HepG2 (cell line): ENCODE data around the gene ANKRD17. TPM values are rescaled to one million over a fixed set of nuclear protein-coding genes. Genes with fewer than 3 reads are reported as not detected.

ENCODE experiments used
- CBFB ChIP-seq: sonication (generic); formaldehyde crosslinking; IDR thresholded peaks from 2 replicates; pipeline ENCODE4 v1.4.0; 2020; ENCODE audit warnings: missing genetic modification reagents
- DR1 ChIP-seq: sonication (generic); formaldehyde crosslinking; IDR thresholded peaks from 2 replicates; pipeline ENCODE4 v1.8.0; 2021; ENCODE audit warnings: mild to moderate bottlenecking, missing genetic modification reagents, inconsistent platforms
- ELF3 ChIP-seq: IDR thresholded peaks from 2 replicates; pipeline ENCODE4 v1.6.1; 2016; ENCODE audit warnings: missing genetic modification reagents, missing compliant biosample characterization
- ETV5 ChIP-seq: IDR thresholded peaks from 2 replicates; pipeline ENCODE4 v1.6.1; 2018; ENCODE audit warnings: missing biosample characterization, missing genetic modification reagents, inconsistent platforms, borderline replicate concordance
- FOXJ3 ChIP-seq: sonication (generic); formaldehyde crosslinking; IDR thresholded peaks from 2 replicates; pipeline ENCODE4 v1.4.0; 2020; ENCODE audit warnings: missing genetic modification reagents, mild to moderate bottlenecking, borderline replicate concordance
- FOXK2 ChIP-seq: fragments of 450-650 bp; IDR thresholded peaks from 2 replicates; pipeline ENCODE4 v1.6.1; 2016
- GABPB1 ChIP-seq: IDR thresholded peaks from 2 replicates; pipeline ENCODE4 v1.6.1; 2016; ENCODE audit warnings: mild to moderate bottlenecking, missing genetic modification reagents, moderate library complexity, missing compliant biosample characterization
- KAT8 ChIP-seq: IDR thresholded peaks from 2 replicates; pipeline ENCODE4 v1.6.1; 2016; ENCODE audit warnings: missing genetic modification reagents, missing compliant biosample characterization
- MBD4 ChIP-seq: IDR thresholded peaks from 2 replicates; pipeline ENCODE4 v1.6.1; 2012; ENCODE audit warnings: low read length, inconsistent platforms, borderline replicate concordance
- MLLT10 ChIP-seq: sonication (generic); formaldehyde crosslinking; IDR thresholded peaks from 2 replicates; pipeline ENCODE4 v1.4.0; 2020; ENCODE audit warnings: missing genetic modification reagents
- MYPOP ChIP-seq: sonication (generic); formaldehyde crosslinking; IDR thresholded peaks from 2 replicates; pipeline ENCODE4 v1.8.1; 2023; ENCODE audit warnings: mild to moderate bottlenecking, moderate library complexity, missing genetic modification reagents
- NCOA2 ChIP-seq: sonication (generic); formaldehyde crosslinking; IDR thresholded peaks from 2 replicates; pipeline ENCODE4 v1.8.0; 2022; ENCODE audit warnings: inconsistent platforms
- NR2F1 ChIP-seq, 2 experiments: fragments of 450-650 bp in 1 of 2; formaldehyde crosslinking in 1 of 2; IDR thresholded peaks; 2 replicates each; pipeline versions ENCODE4 v1.5.0 to v1.6.1; 2016 to 2020; ENCODE audit warnings: mild to moderate bottlenecking in 1 of 2, missing compliant biosample characterization in 1 of 2, missing genetic modification reagents in 1 of 2, moderate library complexity in 1 of 2
- PITX1 ChIP-seq: sonication (generic); formaldehyde crosslinking; IDR thresholded peaks from 2 replicates; pipeline ENCODE4 v1.5.1; 2020; ENCODE audit warnings: mild to moderate bottlenecking, missing genetic modification reagents
- POLR2G ChIP-seq: fragments of 200-400 bp; formaldehyde crosslinking; IDR thresholded peaks from 2 replicates; pipeline ENCODE4 v1.6.1; 2018; ENCODE audit warnings: mild to moderate bottlenecking, low read depth, low read length, moderate library complexity
- REPIN1 ChIP-seq: sonication (generic); formaldehyde crosslinking; IDR thresholded peaks from 2 replicates; pipeline ENCODE4 v1.8.0; 2022; ENCODE audit warnings: missing genetic modification reagents, low read depth, mild to moderate bottlenecking, borderline replicate concordance
- SIX4 ChIP-seq: sonication (generic); formaldehyde crosslinking; IDR thresholded peaks from 2 replicates; pipeline ENCODE4 v1.4.0; 2020; ENCODE audit warnings: missing genetic modification reagents
- TEAD3 ChIP-seq: optimal IDR thresholded peaks from 2 replicates; pipeline ENCODE3; 2016; ENCODE audit warnings: borderline replicate concordance
- ZFP1 ChIP-seq: IDR thresholded peaks from 2 replicates; pipeline ENCODE4 v1.6.1; 2016
- ZNF329 ChIP-seq: sonication (generic); formaldehyde crosslinking; IDR thresholded peaks from 2 replicates; pipeline ENCODE4 v1.9.0; 2021; ENCODE audit warnings: low read depth, mild to moderate bottlenecking, missing genetic modification reagents
- ZNF510 ChIP-seq: sonication (generic); formaldehyde crosslinking; IDR thresholded peaks from 2 replicates; pipeline ENCODE4 v1.4.0; 2020; ENCODE audit warnings: low read depth, mild to moderate bottlenecking, missing genetic modification reagents
- ZNF672 ChIP-seq: sonication (generic); formaldehyde crosslinking; IDR thresholded peaks from 2 replicates; pipeline ENCODE4 v1.8.1; 2022; ENCODE audit warnings: missing genetic modification reagents
- ZNF75D ChIP-seq: sonication (generic); formaldehyde crosslinking; IDR thresholded peaks from 2 replicates; pipeline ENCODE4 v1.8.1; 2023; ENCODE audit warnings: missing genetic modification reagents, mild to moderate bottlenecking, borderline replicate concordance
- ZNF879 ChIP-seq: sonication (generic); formaldehyde crosslinking; IDR thresholded peaks from 2 replicates; pipeline ENCODE4 v1.8.1; 2023; ENCODE audit warnings: missing genetic modification reagents
- polyA plus RNA-seq, 8 experiments: library from polyadenylated mRNA; depleted of rRNA in 3 of 8; stranded (reverse) in 7 of 8; unstranded in 1 of 8; fragments of >200 nt; fragmentation: Illumina TruSeq in 4 of 8; extraction: Trizol in 4 of 8; gene quantifications; 2 replicates each; pipeline versions ENCODE4 v1.2.1 to v1.2.3, GENCODE V29; 2011 to 2016; ENCODE audit warnings: low read depth in 4 of 8, missing spikeins in 1 of 8, mixed read lengths in 1 of 8; ENCODE audit not compliant: insufficient read depth in 1 of 8
- total RNA-seq, 5 experiments: library from RNA; depleted of rRNA; stranded (reverse); fragments of >200 nt; fragmentation: Illumina TruSeq; extraction: Trizol; gene quantifications; 2 replicates each; pipeline ENCODE4 v1.2.3, GENCODE V29; 2016; ENCODE audit warnings: low read depth in 1 of 5
- TF ChIP-seq, protein P1 (sequence below): sonication (generic); formaldehyde crosslinking; IDR thresholded peaks from 2 replicates; pipeline ENCODE4 v1.4.0; 2020; ENCODE audit warnings: missing genetic modification reagents
- TF ChIP-seq, protein P2 (sequence below): sonication (generic); formaldehyde crosslinking; IDR thresholded peaks from 2 replicates; pipeline ENCODE4 v1.8.1; 2022; ENCODE audit warnings: mild to moderate bottlenecking, missing genetic modification reagents
- TF ChIP-seq, protein P3 (sequence below): sonication (generic); formaldehyde crosslinking; IDR thresholded peaks from 2 replicates; pipeline ENCODE4 v1.5.0; 2020; ENCODE audit warnings: missing genetic modification reagents

Gene ANKRD17
- total and polyA plus RNA-seq, 2 of the 13 experiments (the other 11 are each of a cell fraction or from before 2014, with no cell fraction given), result 55.7 to 61.1 TPM

- TF ChIP-seq, protein P1, sequence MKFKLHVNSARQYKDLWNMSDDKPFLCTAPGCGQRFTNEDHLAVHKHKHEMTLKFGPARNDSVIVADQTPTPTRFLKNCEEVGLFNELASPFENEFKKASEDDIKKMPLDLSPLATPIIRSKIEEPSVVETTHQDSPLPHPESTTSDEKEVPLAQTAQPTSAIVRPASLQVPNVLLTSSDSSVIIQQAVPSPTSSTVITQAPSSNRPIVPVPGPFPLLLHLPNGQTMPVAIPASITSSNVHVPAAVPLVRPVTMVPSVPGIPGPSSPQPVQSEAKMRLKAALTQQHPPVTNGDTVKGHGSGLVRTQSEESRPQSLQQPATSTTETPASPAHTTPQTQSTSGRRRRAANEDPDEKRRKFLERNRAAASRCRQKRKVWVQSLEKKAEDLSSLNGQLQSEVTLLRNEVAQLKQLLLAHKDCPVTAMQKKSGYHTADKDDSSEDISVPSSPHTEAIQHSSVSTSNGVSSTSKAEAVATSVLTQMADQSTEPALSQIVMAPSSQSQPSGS (CRISPR knock-in tag), result no peak
- TF ChIP-seq, protein P2, sequence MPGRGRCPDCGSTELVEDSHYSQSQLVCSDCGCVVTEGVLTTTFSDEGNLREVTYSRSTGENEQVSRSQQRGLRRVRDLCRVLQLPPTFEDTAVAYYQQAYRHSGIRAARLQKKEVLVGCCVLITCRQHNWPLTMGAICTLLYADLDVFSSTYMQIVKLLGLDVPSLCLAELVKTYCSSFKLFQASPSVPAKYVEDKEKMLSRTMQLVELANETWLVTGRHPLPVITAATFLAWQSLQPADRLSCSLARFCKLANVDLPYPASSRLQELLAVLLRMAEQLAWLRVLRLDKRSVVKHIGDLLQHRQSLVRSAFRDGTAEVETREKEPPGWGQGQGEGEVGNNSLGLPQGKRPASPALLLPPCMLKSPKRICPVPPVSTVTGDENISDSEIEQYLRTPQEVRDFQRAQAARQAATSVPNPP (CRISPR knock-in tag), result peak; percentile 74; the same call in 1 of the 2 replicates
- TF ChIP-seq ZNF75D (CRISPR knock-in tag) (no peak), FOXK2 (no peak), ZNF672 (CRISPR knock-in tag) (no peak), GABPB1 (CRISPR knock-in tag) (no peak), SIX4 (CRISPR knock-in tag) (0 out of 2 replicates have a peak, but pooled peaks have one; percentile 20), ZFP1 (CRISPR knock-in tag) (no peak), DR1 (CRISPR knock-in tag) (no peak), CBFB (CRISPR knock-in tag) (no peak), NCOA2 (0 out of 2 replicates have a peak, but pooled peaks have one; percentile 28), ZNF510 (CRISPR knock-in tag) (no peak), ETV5 (CRISPR knock-in tag) (peak; percentile 48; the same call in 1 of the 2 replicates), ZNF329 (CRISPR knock-in tag) (0 out of 2 replicates have a peak, but pooled peaks have one; percentile 42), KAT8 (CRISPR knock-in tag) (0 out of 2 replicates have a peak, but pooled peaks have one; percentile 27), ELF3 (peak; percentile 32; the same call in 1 of the 2 replicates), NR2F1 (CRISPR knock-in tag; IDR thresholded peaks at IDR 0.05) (no peak), MBD4 (no peak; the same call in 1 of the 2 replicates), MYPOP (CRISPR knock-in tag) (no peak), PITX1 (CRISPR knock-in tag) (no peak), POLR2G (0 out of 2 replicates have a peak, but pooled peaks have one; percentile 10), ZNF879 (CRISPR knock-in tag) (0 out of 2 replicates have a peak, but pooled peaks have one; percentile 10), TEAD3 (CRISPR knock-in tag) (peak; percentile 13), REPIN1 (CRISPR knock-in tag) (0 out of 2 replicates have a peak, but pooled peaks have one; percentile 14), FOXJ3 (CRISPR knock-in tag) (no peak), MLLT10 (CRISPR knock-in tag) (no peak)
- TF ChIP-seq, protein P3, sequence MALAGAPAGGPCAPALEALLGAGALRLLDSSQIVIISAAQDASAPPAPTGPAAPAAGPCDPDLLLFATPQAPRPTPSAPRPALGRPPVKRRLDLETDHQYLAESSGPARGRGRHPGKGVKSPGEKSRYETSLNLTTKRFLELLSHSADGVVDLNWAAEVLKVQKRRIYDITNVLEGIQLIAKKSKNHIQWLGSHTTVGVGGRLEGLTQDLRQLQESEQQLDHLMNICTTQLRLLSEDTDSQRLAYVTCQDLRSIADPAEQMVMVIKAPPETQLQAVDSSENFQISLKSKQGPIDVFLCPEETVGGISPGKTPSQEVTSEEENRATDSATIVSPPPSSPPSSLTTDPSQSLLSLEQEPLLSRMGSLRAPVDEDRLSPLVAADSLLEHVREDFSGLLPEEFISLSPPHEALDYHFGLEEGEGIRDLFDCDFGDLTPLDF (CRISPR knock-in tag), result no peak
Observed at GRCh38 chr4:73068491-73069337, 189.9 kb downstream of the ANKRD17 start (continued).
